ENCODE measurements around the gene MXD1. TPM values are rescaled to one million over a fixed set of nuclear protein-coding genes. Genes with fewer than 3 reads are reported as not detected.

MXD1 gene
- total and polyA plus RNA-seq, 2 donors (not counting 1 experiment from before 2014, with no cell fraction given): 16.0 to 20.6 TPM

DNA sequence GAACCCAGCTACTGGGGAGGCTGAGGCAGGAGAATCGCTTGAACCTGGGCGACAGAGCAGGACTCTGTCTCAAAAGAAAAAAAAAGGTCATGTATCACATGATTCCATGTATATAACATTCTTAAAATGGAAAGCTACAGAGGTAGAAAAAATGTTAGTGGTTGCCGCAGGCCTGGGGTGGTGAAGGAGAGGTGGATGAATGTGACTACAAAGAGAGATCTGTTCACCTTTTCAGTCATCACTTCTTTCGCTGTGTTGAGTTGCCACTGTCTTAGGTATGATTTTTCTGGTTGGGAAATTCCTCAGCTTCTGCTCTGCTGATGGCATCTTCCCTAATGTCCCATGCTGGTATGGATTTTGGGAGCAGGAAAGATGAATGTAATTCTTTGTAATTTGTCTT, 26.5 kb upstream of the MXD1 start:
- ChIA-PET CTCF (no interaction called here), POLR2A (no interaction called here)
- H3K9ac ChIP-seq (ENCODE audit: low read length): no peak overlapping the region
- no peak overlapping the region for H3K4me3 ChIP-seq (ENCODE audit: control extremely low read depth in 1 of 5, extremely low read depth in 1 of 5, insufficient read depth in 1 of 5, low read depth in 2 of 5, low read length in 4 of 5)
- intact Hi-C loops (cut with micrococcal nuclease): no loop called here
- Mint-ChIP-seq H3K9me3 (ENCODE audit: insufficient read depth) (peaks cover 2% of the 10 kb centered on the region), H3K27me3 (no peaks in the 10 kb centered on the region), H3K27ac (no peak overlapping the region), H3K4me1 (peaks cover 7% of the 10 kb centered on the region), H3K4me3 (no peak overlapping the region)
- no peaks in the 10 kb centered on the region for H4K20me1 ChIP-seq (ENCODE audit: control insufficient read depth, insufficient read depth, low read length, poor library complexity, severe bottlenecking)
- peaks cover 0 to 5% (median 0%) of the 10 kb centered on the region in 3 donors for H3K9me3 ChIP-seq (ENCODE audit: control extremely low read depth in 1 of 3, control insufficient read depth in 2 of 3, insufficient read depth in 1 of 3, low read length in 2 of 3)
- no peak overlapping the region for H3K27ac ChIP-seq (ENCODE audit: low read length in 2 of 2)
- no peak for DNase-seq
- no peaks in the 10 kb centered on the region for H3K27me3 ChIP-seq (replicated peaks in 1 of 4; ENCODE audit: control extremely low read depth in 1 of 4, control insufficient read depth in 3 of 4, insufficient read depth in 4 of 4, low read length in 3 of 4)
- H3K36me3 ChIP-seq (replicated peaks in 1 of 2; ENCODE audit: control extremely low read depth in 1 of 2, control insufficient read depth in 1 of 2, extremely low read depth in 1 of 2, insufficient read depth in 2 of 2, low read length in 1 of 2): no peaks in the 10 kb centered on the region
- TF ChIP-seq EZH2 (IDR thresholded peaks at IDR 0.05; ENCODE audit: borderline replicate concordance, insufficient read depth, low read depth, low read length, poor library complexity, severe bottlenecking) (no peak), CTCF (IDR thresholded peaks at IDR 0.05) (no peak)
- WGBS (ENCODE audit: insufficient coverage): 83% methylated on average over 2 of the region's 4 CpGs
- H3K79me2 ChIP-seq (ENCODE audit: control insufficient read depth, insufficient read depth, low read length): peaks cover 6% of the 10 kb centered on the region
- H3K4me1 ChIP-seq (ENCODE audit: control insufficient read depth in 2 of 2, insufficient read depth in 2 of 2, low read length in 2 of 2): peaks cover 0 to 3% of the 10 kb centered on the region in 2 donors
- no peak overlapping the region for H2AFZ ChIP-seq (ENCODE audit: insufficient read depth, low read depth, low read length, poor library complexity, severe bottlenecking)
- H3K4me2 ChIP-seq (replicated peaks; ENCODE audit: low read depth, low read length, poor library complexity, severe bottlenecking): no peak overlapping the region
- ATAC-seq (ENCODE audit: low read depth): no peak

GRCh38 chr2:69889302-69889701, 25.6 kb upstream of the MXD1 start:
- H3K4me3 Mint-ChIP-seq: no peak overlapping the region
- no peak overlapping the region for H3K27ac Mint-ChIP-seq
- TF ChIP-seq EZH2 (IDR thresholded peaks at IDR 0.05; ENCODE audit: borderline replicate concordance, insufficient read depth, low read depth, low read length, poor library complexity, severe bottlenecking) (no peak), CTCF (IDR thresholded peaks at IDR 0.05) (no peak)
- no peak for DNase-seq
- Histone ChIP-seq H3K9ac (ENCODE audit: low read length) (no peak overlapping the region), H3K79me2 (ENCODE audit: control insufficient read depth, insufficient read depth, low read length) (peaks cover 14% of the 10 kb centered on the region), H3K27ac (ENCODE audit: low read length in 2 of 2) (no peak overlapping the region), H3K4me3 (ENCODE audit: control extremely low read depth in 1 of 5, extremely low read depth in 1 of 5, insufficient read depth in 1 of 5, low read depth in 2 of 5, low read length in 4 of 5) (no peak overlapping the region), H3K27me3 (replicated peaks in 1 of 4; ENCODE audit: control extremely low read depth in 1 of 4, control insufficient read depth in 3 of 4, insufficient read depth in 4 of 4, low read length in 3 of 4) (no peaks in the 10 kb centered on the region), H2AFZ (ENCODE audit: insufficient read depth, low read depth, low read length, poor library complexity, severe bottlenecking) (no peak overlapping the region), H3K4me2 (replicated peaks; ENCODE audit: low read depth, low read length, poor library complexity, severe bottlenecking) (no peak overlapping the region), H3K4me1 (ENCODE audit: control insufficient read depth in 2 of 2, insufficient read depth in 2 of 2, low read length in 2 of 2) (peaks cover under 1 to 5% of the 10 kb centered on the region in 2 donors), H3K36me3 (replicated peaks in 1 of 2; ENCODE audit: control extremely low read depth in 1 of 2, control insufficient read depth in 1 of 2, extremely low read depth in 1 of 2, insufficient read depth in 2 of 2, low read length in 1 of 2) (no peaks in the 10 kb centered on the region), H3K9me3 (ENCODE audit: control extremely low read depth in 1 of 3, control insufficient read depth in 2 of 3, insufficient read depth in 1 of 3, low read length in 2 of 3) (peaks cover 0 to 5% (median 0%) of the 10 kb centered on the region in 3 donors), H4K20me1 (ENCODE audit: control insufficient read depth, insufficient read depth, low read length, poor library complexity, severe bottlenecking) (no peaks in the 10 kb centered on the region)
- POLR2A ChIA-PET: no interaction called here
- no peak for ATAC-seq (ENCODE audit: low read depth)
- no peaks in the 10 kb centered on the region for H3K27me3 Mint-ChIP-seq
- H3K9me3 Mint-ChIP-seq (ENCODE audit: insufficient read depth): peaks cover 2% of the 10 kb centered on the region
- H3K4me1 Mint-ChIP-seq: peaks cover 14% of the 10 kb centered on the region
- intact Hi-C loops (cut with micrococcal nuclease): no loop called here
- CTCF ChIA-PET: interaction anchor here (0.7 kb wide), 1 partner anchor 79 kb away, joined by 4 read pairs; no protein-coding TSS in a partner anchor
